ENCODE results near the gene WDPCP.
"Not testable (repeated sequence)": the region's sequence is repeated elsewhere in the genome, so short reads cannot be mapped to it uniquely, and the experiment has no call there.

WDPCP gene

DNA sequence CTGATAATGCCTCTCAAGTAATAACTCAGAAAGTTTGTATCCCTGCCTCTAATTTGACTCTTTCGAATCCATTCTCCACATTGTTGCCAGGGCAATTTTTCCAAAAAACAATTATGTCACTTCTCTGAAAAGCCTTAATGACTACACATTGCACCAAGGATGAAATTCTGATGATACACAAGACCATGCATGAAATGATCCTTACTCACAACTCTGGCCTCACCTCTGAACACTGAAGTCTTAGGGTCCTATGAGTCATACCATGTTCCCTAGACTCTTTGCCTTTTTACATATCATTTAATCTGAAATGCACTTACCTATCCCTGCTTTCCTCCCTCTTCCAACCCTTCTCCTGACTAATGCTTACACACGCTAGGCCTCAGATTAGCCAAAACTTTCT, 51.0 kb downstream of the WDPCP start:
- no peak for DNase-seq

GRCh38 chr2:63530704-63531279, 57.5 kb downstream of the WDPCP start:
- no peak for DNase-seq

GRCh38 chr2:63525905-63526304, 62.4 kb downstream of the WDPCP start:
- no peak for DNase-seq

- no peak for DNase-seq
These were observed 65.3 kb downstream of the WDPCP start for GRCh38 chr2:63522950-63523349.

DNA sequence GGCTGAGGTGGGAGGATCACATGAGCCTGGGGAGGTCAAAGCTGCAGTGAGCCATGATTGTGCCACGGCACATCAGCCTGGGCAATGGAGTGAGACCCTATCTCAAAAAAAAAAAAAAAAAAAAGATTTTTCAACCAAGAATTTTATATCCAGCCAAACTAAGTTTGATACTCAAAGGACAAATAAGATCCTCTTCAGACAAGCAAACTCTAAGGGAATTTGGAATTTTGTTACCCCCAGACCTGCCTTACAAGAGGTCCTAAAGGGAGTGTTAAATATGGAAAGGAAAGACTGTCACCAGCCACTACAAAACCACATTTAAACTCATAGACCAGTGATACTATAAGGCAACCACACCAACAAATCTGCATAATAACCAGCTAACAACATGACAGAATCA, 67.5 kb downstream of the WDPCP start:
- no peak for DNase-seq

- DNase-seq: no peak
These were observed 73.5 kb downstream of the WDPCP start for GRCh38 chr2:63514781-63515180.

DNA sequence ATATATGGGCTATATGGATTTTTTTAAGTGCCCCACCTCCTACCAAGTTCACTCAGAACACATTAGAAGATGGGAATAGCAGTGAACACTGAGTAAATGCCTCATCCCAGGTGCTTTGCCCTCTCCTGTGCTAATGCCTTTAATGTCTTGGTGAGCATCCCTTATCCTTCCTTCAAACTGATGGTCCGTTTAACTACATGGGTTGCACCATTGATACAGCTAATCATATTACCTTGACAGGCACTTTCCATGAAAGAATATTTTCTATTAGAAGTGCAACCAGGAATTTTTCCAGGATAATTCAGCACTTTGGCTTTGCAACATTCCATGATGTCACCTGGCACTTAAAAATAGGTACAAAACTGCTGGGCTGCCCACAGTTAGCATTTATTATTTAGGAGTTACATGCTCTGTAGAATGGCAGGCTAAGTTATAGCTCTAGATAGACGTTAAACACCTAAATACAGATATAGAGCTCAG, 74.0 kb downstream of the WDPCP start:
- no peak for DNase-seq

DNA sequence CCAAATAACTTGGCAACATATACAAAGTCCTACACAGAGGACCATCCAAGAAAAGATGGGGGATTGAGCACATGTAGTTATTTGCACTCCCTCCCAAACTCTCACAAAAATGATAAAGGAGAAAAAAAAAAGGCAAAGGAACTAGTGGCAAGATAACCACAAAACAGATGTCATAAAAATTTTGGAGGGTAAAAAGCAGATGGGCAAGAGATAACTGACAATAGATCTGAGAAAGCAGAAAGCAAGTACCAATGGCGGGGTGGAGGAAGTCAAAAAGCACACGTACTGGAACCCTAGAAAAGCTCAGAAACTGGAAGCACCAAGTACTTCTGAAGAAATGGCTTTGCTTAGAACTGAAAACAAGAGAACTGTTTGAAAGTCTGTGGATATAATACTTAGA, 82.0 kb downstream of the WDPCP start:
- DNase-seq: no peak

DNA sequence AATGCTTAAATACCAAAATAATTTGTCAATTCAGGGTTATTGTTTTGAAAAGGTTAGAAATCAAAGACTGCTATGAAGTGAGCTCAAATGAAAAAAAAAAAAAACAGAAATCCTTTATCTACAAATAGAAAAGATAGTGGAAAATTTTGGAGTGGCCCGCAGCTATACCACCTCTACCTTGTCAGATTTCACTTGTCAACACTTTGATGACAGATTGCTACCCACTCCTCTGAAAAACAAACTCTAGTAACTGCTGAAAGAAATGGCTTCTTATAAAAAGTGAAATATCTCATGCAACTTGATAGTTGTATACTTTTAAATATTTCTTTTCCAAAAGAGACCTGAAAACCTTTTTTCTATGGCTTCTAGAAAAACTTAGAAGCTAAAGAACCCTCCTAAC, 84.5 kb downstream of the WDPCP start:
- DNase-seq: no peak

GRCh38 chr2:63500398-63500797, 87.9 kb downstream of the WDPCP start:
- no peak for DNase-seq

- DNase-seq: no peak
These were observed 90.7 kb downstream of the WDPCP start for GRCh38 chr2:63497576-63497975.

- DNase-seq: no peak
These were observed 93.3 kb downstream of the WDPCP start for GRCh38 chr2:63494968-63495367.

DNA sequence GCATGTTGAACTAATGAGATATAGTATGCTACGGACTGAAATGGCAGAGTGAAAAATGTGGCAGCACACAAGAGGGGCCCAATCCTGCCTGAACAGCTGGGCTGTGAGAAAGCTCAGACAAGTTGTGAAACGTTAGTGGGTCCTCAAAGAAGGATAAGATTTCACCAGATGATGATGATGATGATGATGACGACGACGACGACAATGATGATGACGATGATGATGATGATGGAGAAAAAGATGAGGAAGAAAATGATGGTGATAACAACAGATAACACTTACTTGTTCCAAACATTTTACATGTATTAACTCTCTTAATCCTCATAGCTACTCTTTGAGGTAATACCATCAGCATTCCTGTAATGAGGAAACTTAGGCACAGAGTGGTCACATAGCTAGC, 94.2 kb downstream of the WDPCP start:
- no peak for DNase-seq

DNA sequence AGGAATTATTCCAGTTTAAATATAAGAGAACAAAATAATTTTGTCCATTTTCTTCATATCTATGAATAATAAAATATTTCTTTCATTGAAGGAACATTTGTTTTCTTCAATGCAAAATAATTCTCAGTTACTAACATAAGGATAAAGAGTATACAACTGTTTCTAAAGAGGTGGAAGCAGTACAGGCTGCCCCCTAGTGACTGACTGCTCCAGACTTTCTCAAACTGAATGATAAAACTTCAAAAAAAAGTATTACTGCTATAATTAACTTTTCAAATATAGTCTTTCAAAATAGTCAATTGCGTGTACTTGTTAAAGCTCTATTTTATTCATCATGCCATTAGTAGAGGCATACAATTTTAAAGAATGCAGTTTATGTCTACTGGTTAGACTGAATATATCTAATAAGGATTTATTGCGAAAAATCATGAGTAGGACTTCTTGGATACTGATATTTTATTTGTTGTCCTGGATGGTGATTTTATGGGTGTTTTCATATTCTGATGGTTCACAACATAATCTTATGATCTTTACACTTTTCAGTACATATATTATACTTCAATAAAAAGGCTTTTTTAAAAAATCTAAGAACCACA, 100.1 kb downstream of the WDPCP start:
- DNase-seq: peak; percentile 12

GRCh38 chr2:63486861-63487290, 101.4 kb downstream of the WDPCP start:
- no peak for DNase-seq

DNA sequence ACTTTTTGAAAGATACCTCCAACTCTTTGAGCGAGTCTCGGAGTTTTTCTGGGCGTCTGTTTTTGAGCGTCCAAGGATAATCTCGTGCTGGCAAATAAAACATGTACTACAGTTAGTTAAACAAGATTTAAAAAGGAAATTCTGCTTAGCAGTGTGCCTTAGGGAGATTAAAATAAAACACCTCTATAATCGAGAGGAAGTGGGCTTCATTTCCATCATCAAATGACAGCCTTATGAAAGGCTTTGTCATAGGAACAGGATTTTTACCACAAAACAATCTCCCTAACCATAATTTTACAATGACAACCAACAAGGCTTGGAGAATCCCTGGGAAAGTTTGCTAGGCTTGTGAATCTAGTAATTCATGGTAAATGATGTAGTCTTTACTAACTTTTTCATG, 103.4 kb downstream of the WDPCP start:
- no peak for DNase-seq

DNA sequence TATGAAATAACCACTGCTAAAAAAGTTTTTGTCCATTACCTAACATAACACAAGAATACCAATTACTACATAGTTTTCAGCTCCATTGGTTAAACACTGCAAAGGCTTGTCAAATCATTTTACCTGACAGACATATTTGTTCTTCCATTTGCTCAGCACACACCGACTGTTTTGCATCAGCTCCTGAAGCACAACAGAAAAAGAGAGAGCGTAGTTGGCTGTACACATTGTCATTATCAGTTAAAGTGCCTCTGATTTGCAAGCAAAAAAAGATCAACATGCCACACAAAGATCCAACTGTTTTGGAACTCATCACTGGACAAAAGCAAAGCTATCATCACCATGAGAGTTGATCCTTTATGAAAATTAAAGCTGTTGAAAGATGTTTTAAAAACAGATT, 103.8 kb downstream of the WDPCP start:
- DNase-seq: no peak

DNA sequence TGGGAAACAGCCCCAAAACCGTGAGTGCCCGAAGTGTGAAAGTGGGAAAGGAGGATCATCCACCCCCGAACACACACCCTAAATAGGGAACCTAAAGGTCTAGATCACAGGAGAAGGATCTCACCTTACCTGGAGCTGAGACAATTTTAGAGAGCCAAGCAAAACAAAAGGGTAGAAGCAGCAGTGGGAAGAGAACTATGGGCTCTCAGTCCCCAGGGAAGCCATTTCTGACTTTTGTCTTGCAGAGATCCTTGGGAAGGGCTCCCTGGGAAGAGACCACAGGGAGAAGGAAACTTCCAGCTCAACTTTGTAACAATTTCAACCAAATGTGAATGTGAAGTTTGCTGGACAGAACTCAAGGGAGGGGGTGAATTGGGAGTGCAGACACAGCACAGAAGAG, 110.6 kb downstream of the WDPCP start:
- DNase-seq: no peak

GRCh38 chr2:63469313-63469712, 119.0 kb downstream of the WDPCP start:
- not testable (repeated sequence) for DNase-seq

- DNase-seq: no peak
These were observed 122.6 kb downstream of the WDPCP start for GRCh38 chr2:63465633-63466032.

DNA sequence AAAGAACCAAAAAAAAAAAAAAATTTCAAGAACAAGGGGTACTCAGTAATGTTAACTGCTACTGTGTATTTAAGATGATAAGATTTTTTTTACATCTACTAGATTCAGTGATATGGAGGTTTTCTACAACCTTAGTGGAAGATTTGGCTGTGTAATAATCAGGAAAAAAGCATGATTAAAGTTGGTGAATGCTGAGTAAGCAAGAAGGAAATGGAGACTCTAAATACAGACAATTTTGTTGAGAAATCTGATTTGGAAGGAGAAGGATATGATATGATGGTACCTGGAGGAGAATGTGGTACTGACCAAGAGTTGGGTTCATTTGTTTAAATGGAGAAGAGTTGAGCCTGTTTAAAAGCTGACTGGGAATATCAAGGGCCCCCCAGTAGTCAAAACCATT, 125.1 kb downstream of the WDPCP start:
- DNase-seq: no peak

- DNase-seq: no peak
These were observed 141.6 kb downstream of the WDPCP start for GRCh38 chr2:63446658-63447057.

DNA sequence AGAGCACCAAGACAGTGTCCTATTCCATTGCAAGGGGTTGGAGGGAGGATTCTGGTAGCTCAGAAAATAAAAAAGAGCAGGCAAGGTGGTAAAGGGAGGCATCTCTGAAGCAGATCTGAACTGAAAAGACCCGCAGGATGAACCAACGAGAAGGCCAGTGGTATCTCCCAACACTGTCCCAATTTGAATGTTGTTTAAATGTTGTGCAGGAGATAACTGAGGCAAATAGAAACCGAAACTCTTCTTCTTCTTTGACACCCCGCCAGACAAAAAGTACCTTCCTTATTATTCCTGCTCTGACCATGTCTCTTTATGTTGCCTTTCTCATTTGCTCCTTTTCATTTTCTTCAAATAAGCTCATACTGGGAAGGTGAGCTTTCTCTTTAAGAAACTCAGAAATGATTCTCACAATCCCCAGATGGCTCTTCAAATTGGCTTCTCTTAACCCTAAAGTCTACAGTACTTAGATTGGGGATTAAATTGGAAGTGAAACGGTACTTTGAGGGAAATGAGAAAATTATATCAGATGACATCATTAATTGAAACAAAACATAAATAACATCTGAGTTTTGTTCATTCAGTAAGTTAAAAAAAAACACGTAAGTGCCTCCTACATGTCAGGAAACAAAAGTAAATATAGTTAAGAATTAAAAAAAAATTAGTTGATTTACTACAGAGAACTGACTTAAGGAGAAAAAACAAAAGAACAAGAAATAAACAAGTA, 143.6 kb downstream of the WDPCP start:
- DNase-seq: no peak

DNA sequence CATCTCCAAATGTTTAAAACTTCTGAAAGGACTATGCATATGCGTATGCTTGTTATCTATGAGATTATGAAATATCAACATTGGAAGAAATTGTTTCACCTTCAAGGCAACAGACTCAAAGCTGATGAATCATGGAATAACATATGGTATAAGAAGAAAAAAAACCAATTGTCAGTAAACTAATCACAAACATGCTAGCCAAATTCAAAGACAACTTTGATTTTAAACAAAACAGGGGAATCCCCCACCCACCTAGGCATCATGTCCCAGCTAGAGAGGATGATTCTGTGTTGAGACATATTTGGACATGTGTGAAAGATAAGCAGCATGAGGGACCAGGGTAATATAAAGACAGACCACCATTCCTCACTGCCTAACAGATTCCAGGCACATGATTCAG, 147.7 kb downstream of the WDPCP start:
- no peak for DNase-seq

DNA sequence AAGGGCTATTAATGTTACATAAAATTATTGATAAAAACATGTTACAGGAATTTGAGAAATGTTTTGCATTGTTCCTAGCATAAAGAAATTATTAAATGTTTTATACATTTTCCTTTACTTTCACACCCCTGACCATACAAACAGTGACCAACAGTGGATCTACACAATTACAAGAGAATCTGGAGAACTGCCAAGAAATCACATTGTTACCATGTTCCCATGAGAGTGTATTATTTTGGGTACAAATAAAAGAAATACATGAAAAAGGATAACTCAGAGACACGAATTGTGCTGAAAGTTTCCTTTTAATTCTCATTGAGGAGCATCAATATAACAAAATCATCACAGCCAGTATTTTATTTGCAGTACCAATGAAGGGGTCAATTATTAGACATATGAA, 150.1 kb downstream of the WDPCP start:
- DNase-seq: peak; percentile 79

All from COR-L47 (cell line).